MCF 10A (cell line): ENCODE measurements around the gene C6orf47. TPM values are rescaled to one million over a fixed set of nuclear protein-coding genes. Genes with fewer than 3 reads are reported as not detected.

Source experiments
- BruUV-seq: library from RNA; stranded (reverse); fragments of 400-500 nt; replicated peaks from 2 replicates; lab custom pipeline; 2021; lab: Mats Ljungman, UMichigan
- CTCF ChIA-PET: fragments of 300-600 bp; sonication (Branson Sonifier 250); formaldehyde crosslinking; extraction: SDS; loops from one replicate; lab custom pipeline; 2021; ENCODE audit warnings: antibody characterized with exemption, inconsistent platforms; lab: Yijun Ruan, JAX
- POLR2A ChIA-PET: fragments of 300-600, 350-650 bp; sonication (Branson Sonifier 250); formaldehyde crosslinking; extraction: SDS; loops from one replicate; lab custom pipeline; 2020; ENCODE audit warnings: antibody characterized with exemption, inconsistent platforms; lab: Yijun Ruan, JAX
- DNase-seq: peaks from one replicate; pipeline ENCODE4 v3.0.0-alpha.2; 2018; ENCODE audit not compliant: unreplicated experiment
- H3K27ac Mint-ChIP-seq: one replicate; pipeline ENCODE4 v1.8.0; 2022; ENCODE audit warnings: mild to moderate bottlenecking, low read depth, mixed read lengths; ENCODE audit not compliant: unreplicated experiment
- H3K27me3 Mint-ChIP-seq: one replicate; pipeline ENCODE4 v1.8.0; 2022; ENCODE audit warnings: mixed read lengths; ENCODE audit not compliant: insufficient read depth, unreplicated experiment
- H3K36me3 Mint-ChIP-seq: one replicate; pipeline ENCODE4 v1.8.0; 2022; ENCODE audit warnings: mild to moderate bottlenecking, moderate library complexity, mixed read lengths; ENCODE audit not compliant: insufficient read depth, unreplicated experiment
- H3K4me1 Mint-ChIP-seq: one replicate; pipeline ENCODE4 v1.8.0; 2022; ENCODE audit warnings: mixed read lengths; ENCODE audit not compliant: insufficient read depth, unreplicated experiment
- H3K4me3 Mint-ChIP-seq: one replicate; pipeline ENCODE4 v1.8.0; 2022; ENCODE audit warnings: mild to moderate bottlenecking, moderate library complexity, mixed read lengths; ENCODE audit not compliant: unreplicated experiment
- H3K9me3 Mint-ChIP-seq: one replicate; pipeline ENCODE4 v1.8.0; 2022; ENCODE audit warnings: mixed read lengths; ENCODE audit not compliant: unreplicated experiment
- intact Hi-C: fragments of 100-400 bp; cut with micrococcal nuclease; formaldehyde crosslinking; loops from 2 replicates; pipeline ENCODE4 v1.14.1; 2022
- total RNA-seq: library from RNA; stranded (reverse); gene quantifications from 2 replicates; pipeline ENCODE4 v1.2.3, GENCODE V29; 2022
- TF ChIP-seq, protein P1 (sequence below): fragments of 200-600 bp; IDR thresholded peaks from one replicate; pipeline ENCODE4 v1.8.0; 2022; ENCODE audit warnings: antibody characterized with exemption, mild to moderate bottlenecking; ENCODE audit not compliant: unreplicated experiment

Gene C6orf47
- total RNA-seq, 1 experiment from 2014 or later, result 15.5 TPM

DNA sequence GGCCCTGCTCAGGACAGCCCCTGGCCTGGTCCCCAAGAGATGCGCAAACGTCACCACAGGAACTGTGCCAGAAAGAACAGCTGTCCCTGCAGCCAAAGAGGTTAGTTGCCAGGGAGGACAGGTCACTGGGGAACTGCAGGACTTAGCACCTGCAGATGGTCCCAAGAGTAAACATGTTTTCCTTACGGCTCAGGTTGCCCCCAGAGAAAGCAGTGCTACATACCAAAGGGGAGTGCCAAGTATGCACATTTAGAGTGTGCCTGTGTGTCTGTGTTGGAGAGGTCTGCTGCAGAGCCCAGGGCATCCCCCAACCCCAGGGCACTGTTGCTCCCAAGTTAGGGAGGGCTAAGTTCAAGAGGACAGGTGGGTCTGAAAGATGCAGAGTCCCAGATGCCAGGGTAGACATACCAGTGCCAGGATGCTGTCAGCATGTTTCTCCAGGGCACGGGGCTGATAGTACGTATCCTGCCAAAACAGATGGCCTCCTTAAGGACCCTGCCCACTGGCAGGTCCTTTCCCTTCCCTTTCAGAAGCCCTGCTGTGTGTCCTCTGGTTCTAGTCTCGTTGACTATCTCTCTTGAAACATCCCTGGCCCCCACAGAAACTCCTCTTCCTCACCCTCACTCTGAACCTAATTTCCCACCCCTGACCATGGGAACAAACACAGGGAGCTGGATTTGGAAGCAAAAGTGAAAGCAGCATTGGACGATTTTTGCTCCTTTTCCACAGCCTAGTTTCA lies 41.3 kb upstream of the C6orf47 start:
- Mint-ChIP-seq H3K9me3 (no peaks in the 10 kb centered on the region), H3K27me3 (no peaks in the 10 kb centered on the region), H3K36me3 (peaks cover 28% of the 10 kb centered on the region), H3K4me3 (peak overlapping the region; percentile 95), H3K27ac (peak overlapping the region; percentile 89), H3K4me1 (peaks cover 5% of the 10 kb centered on the region)
- ChIA-PET CTCF (interaction anchor here (0.9 to 1.2 kb wide), 2 partner anchors 11 to 125 kb away, joined by 3 read pairs; no protein-coding TSS in a partner anchor), POLR2A (interaction anchor here (0.6 to 3.4 kb wide), 21 partner anchors 8 to 270 kb away, joined by 3 to 29 read pairs (median 7); partner anchors contain the start of genes C6orf47, CLIC1, CSNK2B and DXO)
- no TSS peak for BruUV-seq
- intact Hi-C loops, result loop anchor here (2.0 kb wide), 1 partner anchor 37 kb away; no protein-coding TSS in a partner anchor
- DNase-seq, result no peak
- TF ChIP-seq, protein P1, sequence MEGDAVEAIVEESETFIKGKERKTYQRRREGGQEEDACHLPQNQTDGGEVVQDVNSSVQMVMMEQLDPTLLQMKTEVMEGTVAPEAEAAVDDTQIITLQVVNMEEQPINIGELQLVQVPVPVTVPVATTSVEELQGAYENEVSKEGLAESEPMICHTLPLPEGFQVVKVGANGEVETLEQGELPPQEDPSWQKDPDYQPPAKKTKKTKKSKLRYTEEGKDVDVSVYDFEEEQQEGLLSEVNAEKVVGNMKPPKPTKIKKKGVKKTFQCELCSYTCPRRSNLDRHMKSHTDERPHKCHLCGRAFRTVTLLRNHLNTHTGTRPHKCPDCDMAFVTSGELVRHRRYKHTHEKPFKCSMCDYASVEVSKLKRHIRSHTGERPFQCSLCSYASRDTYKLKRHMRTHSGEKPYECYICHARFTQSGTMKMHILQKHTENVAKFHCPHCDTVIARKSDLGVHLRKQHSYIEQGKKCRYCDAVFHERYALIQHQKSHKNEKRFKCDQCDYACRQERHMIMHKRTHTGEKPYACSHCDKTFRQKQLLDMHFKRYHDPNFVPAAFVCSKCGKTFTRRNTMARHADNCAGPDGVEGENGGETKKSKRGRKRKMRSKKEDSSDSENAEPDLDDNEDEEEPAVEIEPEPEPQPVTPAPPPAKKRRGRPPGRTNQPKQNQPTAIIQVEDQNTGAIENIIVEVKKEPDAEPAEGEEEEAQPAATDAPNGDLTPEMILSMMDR, result no peak

- no peak for DNase-seq
- Mint-ChIP-seq H3K27ac (no peak overlapping the region), H3K9me3 (no peaks in the 10 kb centered on the region), H3K4me1 (peaks cover 5% of the 10 kb centered on the region), H3K4me3 (peak overlapping the region; percentile 95), H3K36me3 (peaks cover 38% of the 10 kb centered on the region), H3K27me3 (no peaks in the 10 kb centered on the region)
- CTCF ChIA-PET, result interaction anchor here (0.6 kb wide), 1 partner anchor 238 kb away, joined by 4 read pairs; no protein-coding TSS in a partner anchor
- POLR2A ChIA-PET, result interaction anchor here (0.7 to 2.8 kb wide), 2 partner anchors 9 to 106 kb away, joined by 3 to 19 read pairs; partner anchors contain the start of gene LSM2
- no TSS peak for BruUV-seq
- intact Hi-C loops, result no loop called here
- TF ChIP-seq, protein P1, result no peak
These were observed 40.3 kb upstream of the C6orf47 start for GRCh38 chr6:31700740-31701401.

DNA sequence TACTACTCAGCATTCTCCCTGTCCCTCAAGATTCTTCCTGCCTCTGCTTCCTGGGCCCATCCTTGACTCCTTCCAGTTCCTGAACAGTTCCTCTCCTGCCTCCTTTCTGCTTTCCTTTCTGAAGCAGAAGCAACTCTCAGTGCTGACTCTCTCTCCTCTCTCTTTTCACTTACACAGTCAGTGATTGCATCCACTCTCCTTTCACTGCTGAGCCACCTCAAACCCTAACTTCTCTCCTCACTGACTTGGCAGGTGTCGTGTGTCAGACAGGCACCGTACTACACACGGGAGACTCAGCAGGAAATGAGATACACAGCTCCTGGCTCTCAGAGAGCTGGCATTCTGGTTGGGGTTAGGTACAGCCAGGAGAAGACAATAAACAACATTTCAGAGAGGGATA lies 37.0 kb upstream of the C6orf47 start:
- intact Hi-C loops, result no loop called here
- Mint-ChIP-seq H3K4me1 (no peaks in the 10 kb centered on the region), H3K27ac (no peak overlapping the region), H3K4me3 (no peak overlapping the region), H3K27me3 (no peaks in the 10 kb centered on the region), H3K9me3 (no peaks in the 10 kb centered on the region), H3K36me3 (peaks cover 63% of the 10 kb centered on the region)
- POLR2A ChIA-PET, result interaction anchor here (1.3 kb wide), 1 partner anchor 32 kb away, joined by 3 read pairs; the partner anchor contains the start of gene CSNK2B
- BruUV-seq, result no TSS peak
- no peak for DNase-seq
- TF ChIP-seq, protein P1, result no peak
- CTCF ChIA-PET, result no interaction called here

DNA sequence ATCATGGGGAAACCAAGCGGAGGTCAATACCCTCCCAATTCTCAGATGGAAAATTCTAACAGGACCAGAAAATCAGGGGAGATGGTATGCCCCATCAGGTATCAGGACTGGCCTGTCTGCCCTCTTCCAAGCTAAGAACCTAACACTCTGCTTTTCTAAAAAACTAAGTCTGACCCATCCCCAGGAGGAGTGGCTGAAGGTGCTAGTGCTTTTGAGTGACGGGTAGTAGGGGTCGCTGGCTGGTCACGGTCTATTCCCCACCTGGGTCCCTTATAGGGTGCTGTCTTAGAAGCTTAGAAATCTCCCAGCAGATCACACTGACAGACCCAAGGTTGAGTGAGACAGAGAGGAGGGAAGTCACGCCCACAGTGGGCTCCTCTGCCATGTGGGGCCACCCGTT lies 33.0 kb upstream of the C6orf47 start:
- Mint-ChIP-seq H3K27ac (no peak overlapping the region), H3K4me3 (no peak overlapping the region), H3K27me3 (no peaks in the 10 kb centered on the region), H3K9me3 (no peaks in the 10 kb centered on the region), H3K4me1 (peaks cover 6% of the 10 kb centered on the region), H3K36me3 (peaks cover 65% of the 10 kb centered on the region)
- no peak for DNase-seq
- CTCF ChIA-PET, result interaction anchor here (1.1 kb wide), 1 partner anchor 147 kb away, joined by 3 read pairs; the partner anchor contains the start of gene ATP6V1G2
- intact Hi-C loops, result no loop called here
- TF ChIP-seq, protein P1, result no peak
- BruUV-seq, result no TSS peak
- POLR2A ChIA-PET, result interaction anchor here (0.6 to 3.4 kb wide), 4 partner anchors 9 to 144 kb away, joined by 3 to 19 read pairs (median 4); partner anchors contain the start of gene ABHD16A
